K562 (cell line): ENCODE data around the gene PET100.

ENCODE experiments used
- BHLHE40 ChIP-seq: IDR thresholded peaks from 2 replicates; pipeline ENCODE4 v1.6.1; 2011; ENCODE audit warnings: low read length, improper control_type of control experiment
- ELF4 ChIP-seq: fragments of 450-650 bp; formaldehyde crosslinking; IDR thresholded peaks from 2 replicates; pipeline ENCODE4 v1.4.0; 2022; ENCODE audit warnings: missing genetic modification characterization
- MIER1 ChIP-seq: fragments of 450-650 bp; IDR thresholded peaks from 2 replicates; pipeline ENCODE4 v1.6.1; 2016; ENCODE audit warnings: antibody characterized with exemption, mild to moderate bottlenecking, low read depth
- PHF8 ChIP-seq: fragments of 200-600 bp; sonication (generic); IDR thresholded peaks from 2 replicates; pipeline ENCODE4 v1.6.1; 2012; ENCODE audit warnings: mixed run types, mild to moderate bottlenecking, inconsistent platforms, low read length, moderate library complexity, borderline replicate concordance
- RCOR1 ChIP-seq, 2 experiments: IDR thresholded peaks; 2 replicates each; pipeline ENCODE4 v1.6.1; 2012; ENCODE audit warnings: low read depth in 2 of 2, low read length in 2 of 2, borderline replicate concordance in 1 of 2, improper control_type of control experiment in 1 of 2
- TAF9B ChIP-seq: fragments of 450-650 bp; IDR thresholded peaks from 2 replicates; pipeline ENCODE4 v1.6.1; 2018; ENCODE audit warnings: mild to moderate bottlenecking; ENCODE audit not compliant: partially characterized antibody

- TF ChIP-seq PHF8 (no peak), MIER1 (no peak), TAF9B (no peak), RCOR1 (IDR thresholded peaks at IDR 0.05; ENCODE audit: borderline replicate concordance in 1 of 2, low read depth in 2 of 2, low read length in 2 of 2) (no peak), ELF4 (CRISPR knock-in tag) (no peak), BHLHE40 (no peak)
Measured at GRCh38 chr19:7618771-7619510, 10.7 kb upstream of the PET100 start.
